CD4-positive, alpha-beta T cell treated with Interferon alpha-2 for 1 hour (primary cell): ENCODE data around the gene OR14C36.
"Not testable (repeated sequence)": the region's sequence is repeated elsewhere in the genome, so short reads cannot be mapped to it uniquely, and the experiment has no call there.

Experiments used
- DNase-seq, 2 donors: peaks; one replicate each; pipeline ENCODE4 v3.0.0-alpha.2; 2020 to 2022

Gene OR14C36

DNA sequence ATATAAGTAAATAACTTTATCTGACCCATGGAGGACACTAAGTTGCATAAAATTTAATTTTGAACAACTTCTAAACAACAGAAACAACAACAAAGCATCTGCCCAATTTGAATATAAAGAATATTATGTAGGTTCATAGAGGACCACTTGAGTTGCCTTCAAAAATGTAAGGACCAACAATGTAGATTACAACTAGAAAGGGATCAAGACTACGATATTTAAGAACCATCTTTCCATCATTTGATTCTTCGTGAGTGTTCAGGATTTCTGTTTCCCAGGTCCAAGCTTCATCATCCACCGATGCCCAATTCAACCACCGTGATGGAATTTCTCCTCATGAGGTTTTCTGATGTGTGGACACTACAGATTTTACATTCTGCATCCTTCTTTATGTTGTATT lies at the start of gene OR14C36:
OR14C36 (plus strand) TSS at position 301 of the 400 bp plus-strand sequence; CDS start at position 301, 0 bp downstream.
- DNase-seq: no peak

GRCh38 chr1:248303324-248303723 lies 45.3 kb upstream of the OR14C36 start, which contains the start of gene OR2T12:
Gene OR2T12 (minus strand): TSS chr1:248303424. CDS start chr1:248295578, 7,846 bp downstream.
- no peak for DNase-seq

- not testable (repeated sequence) for DNase-seq
Measured at GRCh38 chr1:248305672-248306071, 42.9 kb upstream of the OR14C36 start.

- no peak for DNase-seq
Measured at GRCh38 chr1:248306103-248306502, 42.5 kb upstream of the OR14C36 start.

DNA sequence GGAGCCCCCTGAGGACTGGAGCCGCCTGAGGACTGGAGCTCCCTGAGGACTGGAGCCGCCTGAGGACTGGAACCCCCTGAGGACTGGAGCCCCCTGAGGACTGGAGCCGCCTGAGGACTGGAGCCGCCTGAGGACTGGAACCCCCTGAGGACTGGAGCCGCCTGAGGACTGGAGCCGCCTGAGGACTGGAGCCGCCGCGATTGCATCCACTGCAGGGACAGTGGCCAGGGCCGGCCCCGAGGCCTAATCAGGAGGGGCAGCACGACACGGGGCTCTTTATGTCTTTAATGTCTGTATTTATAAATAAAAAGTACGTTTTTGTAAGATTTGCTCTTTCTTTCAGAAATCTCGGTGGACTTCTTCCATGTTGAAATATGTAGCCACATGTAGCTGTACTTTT lies 41.8 kb upstream of the OR14C36 start:
- DNase-seq: not testable (repeated sequence)

- no peak for DNase-seq
Measured at GRCh38 chr1:248316796-248317195, 31.8 kb upstream of the OR14C36 start.

- no peak for DNase-seq
Measured at GRCh38 chr1:248324468-248324867, 24.1 kb upstream of the OR14C36 start, which contains the start of gene OR2M7. Gene OR2M7 (minus strand): TSS chr1:248324568. CDS start chr1:248324568, 0 bp downstream.

DNA sequence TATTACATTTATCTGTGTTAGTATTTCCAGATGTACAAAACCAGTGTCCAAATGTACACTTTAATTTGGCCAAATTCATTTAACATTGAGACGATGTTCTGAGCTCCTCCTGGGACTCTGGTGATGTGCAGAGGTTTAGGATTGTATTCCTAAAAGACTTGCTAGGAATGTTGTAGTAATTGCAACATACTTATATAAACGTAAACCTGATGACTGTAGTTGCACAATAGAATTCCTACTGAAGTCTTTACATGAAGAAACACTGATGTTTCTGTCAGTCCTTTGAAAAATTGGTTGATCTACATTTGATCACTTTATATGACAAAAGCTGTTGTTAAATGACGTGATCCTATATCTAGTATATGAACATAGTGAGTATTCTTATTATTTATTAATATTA lies 5.1 kb upstream of the OR14C36 start:
- no peak for DNase-seq

DNA sequence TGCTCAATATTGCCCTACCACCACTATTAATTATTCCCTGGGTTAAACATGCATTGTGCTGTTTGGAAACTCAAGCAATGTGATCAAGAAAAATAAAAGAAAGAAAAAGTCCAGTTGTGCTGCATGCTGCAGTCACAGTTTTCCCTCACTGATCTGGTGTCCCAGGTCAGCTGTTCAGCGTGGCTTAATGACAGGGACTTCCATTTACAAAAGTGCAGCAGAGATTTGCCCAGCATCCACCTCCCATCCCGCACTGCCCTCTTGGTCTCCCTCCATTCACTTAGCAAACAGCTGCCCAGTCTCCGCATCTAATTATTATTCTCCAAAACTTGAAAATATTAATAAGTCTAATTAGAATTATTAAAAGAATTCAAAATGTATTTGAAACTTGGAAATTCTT lies 10.8 kb downstream of the OR14C36 start:
- DNase-seq: no peak

- no peak for DNase-seq
Measured at GRCh38 chr1:248361121-248361715, 12.6 kb downstream of the OR14C36 start, which contains the start of gene OR2T4. Gene OR2T4 (plus strand): TSS chr1:248361665. CDS start chr1:248361665, 0 bp downstream.

GRCh38 chr1:248366609-248367008 lies 18.0 kb downstream of the OR14C36 start:
- DNase-seq: no peak

DNA sequence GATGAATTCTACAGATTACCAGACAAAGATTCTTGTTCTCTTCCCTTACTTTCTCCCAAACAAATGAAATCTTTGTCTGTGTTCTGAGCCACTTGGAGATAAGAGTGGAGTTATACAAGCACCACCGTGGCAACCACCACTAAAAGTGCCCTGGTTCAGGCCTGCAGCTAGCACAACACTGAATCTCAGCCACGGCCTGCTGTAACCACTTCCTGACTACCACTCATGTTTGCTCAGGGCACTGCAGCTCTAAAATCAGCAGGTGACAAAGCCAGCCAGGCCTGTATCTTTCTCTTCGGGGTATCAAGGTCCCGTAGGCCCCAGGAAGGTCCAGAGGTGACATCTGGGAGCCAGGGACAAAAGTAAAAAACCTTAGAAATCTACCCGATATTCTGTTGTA lies 23.8 kb downstream of the OR14C36 start:
- DNase-seq: peak in 1 of 2 donors; percentile 4

GRCh38 chr1:248373761-248374160 lies 25.2 kb downstream of the OR14C36 start:
- DNase-seq: no peak

DNA sequence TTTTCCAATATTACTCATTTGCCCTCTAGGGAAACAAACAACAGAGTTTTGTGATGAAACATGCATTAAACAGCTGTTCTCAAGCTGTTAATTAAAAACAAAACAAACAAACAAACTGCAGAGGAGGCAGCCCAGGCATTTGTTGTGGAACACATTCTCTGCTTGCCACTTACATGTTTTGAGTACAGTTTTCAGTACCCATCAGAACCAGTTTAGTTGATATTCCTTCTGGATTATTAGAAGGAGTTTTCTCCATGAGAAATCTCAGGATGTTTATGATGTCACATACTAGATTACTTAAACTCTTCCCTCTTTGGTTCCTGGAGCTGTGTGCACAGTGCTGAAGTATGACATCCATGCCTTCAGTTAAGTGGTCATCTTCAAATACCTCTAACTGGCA lies 26.9 kb downstream of the OR14C36 start, which contains the start of gene OR2T6:
OR2T6 (plus strand) TSS at position 301 of the 400 bp plus-strand sequence. CDS start 11,863 bp downstream, outside the sequence.
- DNase-seq: no peak

DNA sequence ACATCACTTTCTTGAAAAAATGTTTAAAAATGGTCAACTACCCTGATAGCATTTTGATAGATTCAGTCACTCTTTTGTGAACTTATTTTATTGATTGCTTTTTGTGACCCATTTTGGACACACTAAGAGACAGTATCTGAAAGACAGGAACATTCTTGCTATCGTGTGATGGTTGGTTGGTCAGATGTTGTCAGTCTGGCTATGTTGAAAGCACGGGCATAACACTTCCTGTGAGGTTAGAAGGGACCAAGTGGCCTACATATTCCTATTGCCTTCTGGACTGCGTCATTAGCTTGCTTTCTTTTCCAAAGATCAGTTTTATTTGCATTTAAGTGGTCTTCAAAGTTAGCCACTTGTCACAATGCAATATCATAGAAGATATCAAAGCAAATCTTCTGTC lies 28.3 kb downstream of the OR14C36 start:
- DNase-seq: no peak

GRCh38 chr1:248380854-248381253 lies 32.3 kb downstream of the OR14C36 start:
- DNase-seq: no peak

- DNase-seq: no peak
Measured at GRCh38 chr1:248388426-248388825, 39.9 kb downstream of the OR14C36 start.

DNA sequence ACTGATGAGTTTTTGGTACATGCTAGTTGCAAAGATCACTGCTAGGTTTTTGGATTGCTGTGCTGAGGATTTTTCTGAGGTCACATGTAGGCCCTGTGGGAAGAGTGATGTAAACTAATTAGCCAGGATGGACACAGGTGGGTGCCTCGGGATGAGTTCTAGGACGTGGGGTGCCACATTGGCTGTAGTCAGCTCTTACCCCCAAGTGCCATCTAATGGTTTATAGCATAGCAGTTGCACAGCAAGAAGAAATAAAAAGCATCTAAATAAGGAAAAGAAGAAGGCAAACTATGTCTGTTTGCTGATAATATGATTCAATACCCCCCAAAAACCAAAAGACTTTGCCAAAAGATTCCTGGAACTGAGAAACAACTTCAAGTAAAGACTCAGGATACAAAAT lies 44.5 kb downstream of the OR14C36 start:
- DNase-seq: no peak
